ENCODE measurements around the gene CTTNBP2.

The CTTNBP2 gene

DNA sequence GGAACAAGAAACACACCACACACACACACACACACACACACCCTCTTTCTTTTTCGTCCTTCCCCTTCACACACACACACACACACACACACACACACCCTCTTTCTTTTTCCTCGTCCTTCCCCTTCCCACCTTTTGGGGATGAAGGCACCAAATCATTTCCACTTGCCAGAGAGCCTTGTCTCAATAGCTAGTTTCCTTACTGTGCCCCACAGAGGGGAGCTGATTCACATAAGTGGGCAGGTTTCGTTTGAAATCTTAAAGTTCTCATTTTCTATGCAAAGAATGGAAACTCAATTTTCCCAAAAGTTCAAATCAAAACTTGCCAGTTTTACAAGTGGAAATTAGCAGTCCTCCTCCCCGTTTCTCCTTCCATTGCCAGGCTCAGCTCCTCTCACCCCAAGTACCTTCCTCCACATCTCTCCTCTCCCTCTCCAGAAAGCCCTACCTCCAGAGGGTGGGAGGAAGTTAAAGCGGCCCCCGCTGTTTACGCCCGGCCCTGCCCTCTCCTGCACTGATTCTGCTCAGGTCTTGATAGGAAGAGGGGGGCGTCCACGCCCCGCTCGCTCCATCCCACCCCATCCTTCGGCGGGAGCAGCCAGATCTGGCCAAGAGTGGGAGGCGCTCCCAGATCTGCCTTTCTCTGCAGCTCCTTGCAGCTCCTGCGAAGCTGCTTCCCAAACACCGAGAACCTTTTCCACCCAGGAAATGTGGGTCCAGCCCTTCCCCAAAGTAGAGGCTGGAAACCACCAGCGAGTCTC, 1.3 kb downstream of the CTTNBP2 start:
- DNase-seq, result peak; percentile 63

DNA sequence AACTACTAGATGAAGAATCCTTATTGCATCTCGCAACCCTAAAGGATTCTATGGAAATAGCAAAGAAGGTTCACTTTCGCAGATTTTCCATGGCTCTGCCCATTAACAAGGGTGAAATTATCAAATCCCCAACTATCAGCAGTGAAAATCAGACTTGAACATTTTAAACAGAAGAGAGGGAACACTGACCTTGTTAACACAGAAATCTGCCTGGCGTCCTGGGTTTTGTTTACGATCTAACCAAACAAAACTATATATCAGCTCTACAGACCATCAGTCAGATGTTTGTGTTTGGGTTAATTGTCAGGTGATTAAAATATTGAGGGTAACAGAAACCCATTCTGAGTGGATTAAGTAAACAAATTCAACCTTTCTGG, 1.9 kb downstream of the CTTNBP2 start:
- no peak for DNase-seq

DNA sequence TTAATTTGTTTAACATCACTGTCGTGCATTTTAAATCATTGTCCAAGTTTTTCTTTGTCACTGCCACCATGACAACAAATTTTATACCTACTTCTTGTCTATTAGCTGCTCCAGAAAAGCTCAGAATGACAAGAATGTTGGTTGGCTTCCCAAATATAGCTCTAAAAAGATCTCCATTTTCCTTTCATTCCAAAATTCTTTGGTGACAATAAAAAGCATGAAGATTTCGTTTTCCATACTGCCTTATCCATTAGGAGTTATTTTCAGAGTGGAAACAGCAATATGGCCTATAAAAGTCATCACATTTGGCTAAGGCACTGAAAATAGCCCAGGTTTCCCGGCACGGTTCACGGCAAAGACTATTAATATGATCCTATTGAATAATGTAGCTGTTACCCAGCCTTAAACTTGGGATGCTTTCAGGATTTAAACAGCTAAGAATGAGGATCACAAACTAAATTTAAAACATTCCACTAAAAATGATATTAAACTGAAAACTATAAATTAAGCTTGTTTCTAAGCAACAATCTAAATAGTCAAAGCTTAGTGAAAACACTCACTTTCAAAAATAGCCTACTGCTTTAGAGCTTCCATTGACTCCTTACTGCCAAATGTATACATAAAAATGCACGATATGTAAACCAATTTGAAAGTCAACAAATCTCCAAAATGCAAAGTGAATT, 2.7 kb downstream of the CTTNBP2 start:
- DNase-seq, result no peak

GRCh38 chr7:117869374-117869773, 3.9 kb downstream of the CTTNBP2 start:
- DNase-seq, result no peak

- DNase-seq, result no peak
Measured at GRCh38 chr7:117863618-117864017, 9.6 kb downstream of the CTTNBP2 start.

GRCh38 chr7:117862378-117862777, 10.9 kb downstream of the CTTNBP2 start:
- DNase-seq, result no peak

GRCh38 chr7:117859246-117859812, 13.9 kb downstream of the CTTNBP2 start:
- DNase-seq, result no peak

DNA sequence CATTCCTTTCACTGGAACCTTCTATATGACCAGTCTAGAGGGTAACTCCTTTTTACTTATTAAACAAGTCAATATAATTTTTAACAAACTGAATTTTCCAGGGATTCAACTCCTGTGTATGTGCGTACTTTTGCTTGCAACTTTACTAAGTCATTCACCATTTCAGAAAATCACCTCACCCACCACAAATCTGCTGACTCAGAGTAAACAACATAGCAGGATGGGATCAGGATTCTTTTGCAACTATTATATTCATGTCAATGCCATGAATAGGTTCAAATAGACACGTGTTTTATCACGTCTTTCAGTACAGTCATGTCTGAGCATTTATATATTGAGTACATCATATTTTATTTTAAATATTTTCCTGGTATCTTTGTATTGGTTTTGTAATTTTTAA, 14.5 kb downstream of the CTTNBP2 start:
- DNase-seq, result no peak

DNA sequence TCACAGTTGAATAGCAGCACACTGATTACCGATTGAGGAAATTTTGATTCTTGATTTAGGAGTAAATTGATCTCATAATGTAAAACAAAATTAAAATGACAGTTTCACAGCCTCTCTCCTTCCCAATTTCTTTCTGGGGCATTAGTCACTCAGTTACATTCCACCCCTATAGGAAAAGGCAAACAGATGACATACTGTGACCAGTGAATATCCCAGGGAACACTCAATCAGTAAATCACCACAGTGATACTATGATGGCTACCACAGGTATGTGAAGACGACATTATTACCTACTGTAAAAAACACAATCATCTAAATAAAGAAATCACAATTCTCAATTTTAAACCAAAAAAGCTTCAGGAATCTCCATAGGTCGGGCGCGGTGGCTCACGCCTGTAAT, 15.5 kb downstream of the CTTNBP2 start:
- no peak for DNase-seq

GRCh38 chr7:117856196-117856595, 17.0 kb downstream of the CTTNBP2 start:
- no peak for DNase-seq

- no peak for DNase-seq
Measured at GRCh38 chr7:117854186-117854585, 19.1 kb downstream of the CTTNBP2 start.

DNA sequence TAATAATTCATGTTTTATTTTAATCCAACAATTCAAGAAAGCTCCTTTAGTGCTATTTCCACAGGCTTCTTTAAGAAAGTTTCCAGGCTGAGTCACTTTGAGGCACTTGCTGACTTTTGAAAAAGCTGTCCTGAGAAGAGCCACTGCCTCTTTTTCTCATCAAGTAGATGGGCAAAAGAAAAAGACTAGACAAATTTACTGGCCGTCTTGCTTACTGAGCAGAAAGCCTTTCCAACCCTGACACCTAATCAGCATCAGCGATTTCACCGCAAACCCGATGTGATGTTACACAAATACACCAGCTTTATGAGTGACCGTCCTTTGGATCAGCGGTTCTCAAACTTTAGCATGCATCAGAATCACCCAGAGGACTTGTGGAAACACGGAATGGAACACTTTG, 24.3 kb downstream of the CTTNBP2 start:
- DNase-seq, result no peak

GRCh38 chr7:117844678-117845077, 28.6 kb downstream of the CTTNBP2 start:
- no peak for DNase-seq

GRCh38 chr7:117841611-117842010, 31.6 kb downstream of the CTTNBP2 start:
- no peak for DNase-seq

GRCh38 chr7:117841011-117841410, 32.2 kb downstream of the CTTNBP2 start:
- DNase-seq, result no peak

- no peak for DNase-seq
Measured at GRCh38 chr7:117839507-117839906, 33.7 kb downstream of the CTTNBP2 start.

GRCh38 chr7:117837841-117838240, 35.4 kb downstream of the CTTNBP2 start:
- peak; percentile 66 for DNase-seq

DNA sequence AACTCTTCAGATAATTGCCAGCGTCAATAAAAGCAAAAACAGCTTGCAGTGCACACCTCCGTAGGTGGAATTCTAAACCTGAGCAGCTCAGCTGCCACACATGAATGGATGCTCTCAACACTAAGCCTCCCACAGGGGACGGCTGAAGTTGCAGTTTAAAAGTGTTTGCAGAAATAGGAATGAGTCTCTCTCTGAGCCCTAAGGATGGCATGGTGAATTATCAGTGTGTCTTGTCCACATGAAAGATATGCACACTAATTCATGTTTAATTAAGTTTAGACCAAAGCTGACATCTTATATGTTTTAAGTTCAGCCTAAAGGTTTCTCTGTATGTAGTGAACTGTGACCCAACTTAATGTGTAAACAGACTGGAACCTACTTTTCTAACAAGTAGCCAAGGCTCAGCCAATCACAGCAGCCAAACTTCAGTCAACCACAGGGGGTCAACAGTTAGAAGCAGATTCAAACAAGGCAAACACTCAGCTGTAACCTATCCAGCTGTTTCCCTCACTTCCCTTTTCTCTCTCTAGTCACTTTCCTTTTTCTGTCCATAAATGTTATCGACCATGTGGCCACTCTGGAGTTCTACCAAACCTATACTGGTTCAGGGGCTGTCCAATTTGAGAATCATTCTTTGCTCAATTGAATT, 38.1 kb downstream of the CTTNBP2 start:
- no peak for DNase-seq

GRCh38 chr7:117830422-117830954, 42.8 kb downstream of the CTTNBP2 start:
- DNase-seq, result no peak

DNA sequence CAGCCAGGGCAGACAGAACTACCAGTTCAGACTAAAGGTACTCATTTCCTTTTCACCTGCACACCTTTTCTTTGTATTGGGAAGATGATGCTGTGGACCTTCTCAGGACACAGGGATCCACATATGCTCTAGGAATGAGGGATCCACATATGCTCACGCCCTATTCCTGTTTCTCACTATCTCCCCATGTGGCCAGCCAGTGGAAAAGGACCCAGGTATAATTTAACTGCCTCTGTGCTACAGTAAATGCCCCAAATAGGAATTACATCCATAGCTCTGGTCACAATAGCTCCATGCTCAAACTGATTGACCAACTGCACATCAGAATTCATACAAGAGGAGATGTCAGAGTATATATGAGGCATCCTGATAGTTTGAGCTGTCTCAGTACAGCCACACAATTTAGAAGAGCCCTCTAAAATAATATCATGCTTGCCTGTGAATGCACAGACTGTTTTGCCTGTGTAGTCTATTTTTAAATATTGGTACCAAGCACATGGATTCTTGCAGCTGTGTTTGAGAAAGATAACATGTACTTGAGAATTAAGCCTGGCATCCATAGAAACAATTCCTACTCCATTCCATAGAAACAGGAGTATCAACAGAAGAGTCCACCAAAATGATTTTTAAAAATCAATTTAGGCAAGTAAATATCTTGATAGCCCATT, 43.7 kb downstream of the CTTNBP2 start:
- DNase-seq, result no peak

DNA sequence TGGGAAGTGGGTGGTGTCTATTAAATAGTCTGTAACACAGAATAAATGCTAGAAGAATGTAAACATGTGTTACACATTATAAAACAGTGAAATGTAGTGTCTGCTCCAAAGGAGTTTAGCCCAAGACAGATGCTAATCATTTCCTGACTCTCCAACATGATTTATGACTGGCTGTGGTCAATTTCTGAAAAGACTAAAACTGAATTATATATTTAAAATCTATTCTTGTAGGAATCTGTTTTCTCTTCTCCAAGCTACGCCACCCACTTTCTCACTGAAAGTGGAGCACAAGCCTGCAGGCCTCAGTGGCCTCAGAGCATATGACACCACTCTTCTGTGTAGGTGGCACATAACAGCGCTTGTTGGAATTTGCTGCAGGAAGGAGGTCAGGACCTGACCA, 44.4 kb downstream of the CTTNBP2 start:
- no peak for DNase-seq

GRCh38 chr7:117827862-117828261, 45.4 kb downstream of the CTTNBP2 start:
- DNase-seq, result no peak

DNA sequence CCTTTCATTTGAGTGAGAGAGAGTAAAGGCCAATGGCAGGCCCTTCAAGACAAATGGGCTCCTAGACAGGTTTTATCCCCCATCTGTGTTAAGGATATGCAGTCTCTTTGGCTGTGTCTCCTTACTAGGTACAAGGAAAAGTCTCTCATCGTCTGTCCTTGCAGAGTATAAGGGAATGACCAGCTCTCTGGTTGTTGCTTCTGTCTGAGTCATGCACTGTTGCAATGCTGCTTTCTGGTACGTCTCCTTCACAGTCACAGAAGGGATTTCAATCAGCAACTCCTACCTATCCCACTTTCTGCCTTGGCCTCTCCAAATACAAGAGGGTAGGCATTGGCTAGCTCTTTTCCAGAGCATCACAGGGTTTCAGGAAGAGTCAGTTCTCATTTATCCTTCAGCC, 48.1 kb downstream of the CTTNBP2 start:
- no peak for DNase-seq
